MM.1S (cell line): ENCODE measurements around the gene SLC41A2.

Source experiments
- DNase-seq: peaks from one replicate; pipeline ENCODE4 v3.0.0-alpha.2; 2015
- H2AFZ ChIP-seq: fragments of 300-600 bp; sonication (generic); 2 replicates; pipeline ENCODE4 v1.6.0; 2016; ENCODE audit warnings: antibody characterized with exemption, low read length
- H3F3A ChIP-seq: fragments of 300-600 bp; sonication (generic); 2 replicates; pipeline ENCODE4 v1.6.1; 2016; ENCODE audit warnings: mild to moderate bottlenecking, antibody characterized with exemption, low read length, moderate library complexity, mixed read lengths; ENCODE audit not compliant: insufficient read depth
- H3K27ac ChIP-seq: fragments of 300-600 bp; sonication (generic); 2 replicates; pipeline ENCODE4 v1.5.1; 2016; ENCODE audit warnings: mild to moderate bottlenecking, low read length
- H3K27me3 ChIP-seq: fragments of 300-600 bp; sonication (generic); replicated peaks from 2 replicates; pipeline ENCODE4 v1.6.0; 2016; ENCODE audit warnings: low read length; ENCODE audit not compliant: insufficient read depth
- H3K36me3 ChIP-seq: fragments of 300-600 bp; sonication (generic); replicated peaks from 2 replicates; pipeline ENCODE4 v1.6.1; 2016; ENCODE audit warnings: mild to moderate bottlenecking, low read length, mixed read lengths; ENCODE audit not compliant: insufficient read depth
- H3K4me1 ChIP-seq: fragments of 300-600 bp; sonication (generic); 2 replicates; pipeline ENCODE4 v1.6.1; 2016; ENCODE audit warnings: low read length, mixed read lengths
- H3K4me2 ChIP-seq: fragments of 300-600 bp; sonication (generic); 2 replicates; pipeline ENCODE4 v1.6.0; 2016; ENCODE audit warnings: low read depth, low read length
- H3K4me3 ChIP-seq: fragments of 300-600 bp; sonication (generic); 2 replicates; pipeline ENCODE4 v1.5.1; 2016; ENCODE audit warnings: low read length, mixed read lengths
- H3K79me2 ChIP-seq: fragments of 300-600 bp; sonication (generic); 2 replicates; pipeline ENCODE4 v1.6.1; 2016; ENCODE audit warnings: mixed run types, low read length, mixed read lengths
- H3K9ac ChIP-seq: fragments of 300-600 bp; sonication (generic); 2 replicates; pipeline ENCODE4 v1.6.1; 2016; ENCODE audit warnings: low read length, mixed read lengths
- H3K9me2 ChIP-seq: fragments of 300-600 bp; sonication (generic); replicated peaks from 2 replicates; pipeline ENCODE4 v1.6.1; 2016; ENCODE audit warnings: mild to moderate bottlenecking, low read length, mixed read lengths; ENCODE audit not compliant: insufficient read depth
- H3K9me3 ChIP-seq: fragments of 300-600 bp; sonication (generic); replicated peaks from 2 replicates; pipeline ENCODE4 v1.6.1; 2016; ENCODE audit warnings: mild to moderate bottlenecking, low read length, mixed read lengths; ENCODE audit not compliant: insufficient read depth
- H4K20me1 ChIP-seq: fragments of 300-600 bp; sonication (generic); 2 replicates; pipeline ENCODE4 v1.6.1; 2016; ENCODE audit warnings: mild to moderate bottlenecking, low read length, moderate library complexity, mixed read lengths; ENCODE audit not compliant: insufficient read depth
- CTCF ChIP-seq: fragments of 300-600 bp; sonication (generic); IDR thresholded peaks from 2 replicates; pipeline ENCODE4 v1.5.1; 2016; ENCODE audit warnings: antibody characterized with exemption, low read length, mixed read lengths
- EZH2 ChIP-seq: fragments of 300-600 bp; sonication (generic); optimal IDR thresholded peaks from 2 replicates; pipeline ENCODE3; 2017; ENCODE audit warnings: low read depth, mild to moderate bottlenecking, antibody characterized with exemption, low read length, mixed read lengths
- EZH2phosphoT487 ChIP-seq: fragments of 300-600 bp; sonication (generic); IDR thresholded peaks from 2 replicates; pipeline ENCODE4 v1.6.1; 2018; ENCODE audit warnings: antibody characterized with exemption, low read length

Gene SLC41A2

GRCh38 chr12:104998423-104999346, 40.6 kb upstream of the SLC41A2 start:
- H2AFZ ChIP-seq: no peak overlapping the region
- TF ChIP-seq EZH2phosphoT487 (no peak), CTCF (no peak), EZH2 (no peak)
- peak; percentile 71 for DNase-seq
- peaks cover 8% of the 10 kb centered on the region for H3K79me2 ChIP-seq
- peaks cover 24% of the 10 kb centered on the region for H3K4me1 ChIP-seq
- H3K4me2 ChIP-seq: 0 out of 2 replicates have a peak overlapping the region, but pooled peaks have one; percentile 20
- no peaks in the 10 kb centered on the region for H3K9me2 ChIP-seq
- H3K27ac ChIP-seq: peak overlapping the region; percentile 15; the same call in 1 of the 2 replicates
- peaks cover 22% of the 10 kb centered on the region for H3K36me3 ChIP-seq
- no peak overlapping the region for H3K9ac ChIP-seq
- no peaks in the 10 kb centered on the region for H3K27me3 ChIP-seq
- no peaks in the 10 kb centered on the region for H3K9me3 ChIP-seq
- H3F3A ChIP-seq: no peaks in the 10 kb centered on the region
- no peaks in the 10 kb centered on the region for H4K20me1 ChIP-seq
- H3K4me3 ChIP-seq: no peak overlapping the region

- H3K9me3 ChIP-seq: no peaks in the 10 kb centered on the region
- no peak overlapping the region for H2AFZ ChIP-seq
- H3K27ac ChIP-seq: no peak overlapping the region
- DNase-seq: no peak
- no peaks in the 10 kb centered on the region for H4K20me1 ChIP-seq
- no peak overlapping the region for H3K4me3 ChIP-seq
- no peak overlapping the region for H3K4me2 ChIP-seq
- peaks cover 14% of the 10 kb centered on the region for H3K36me3 ChIP-seq
- no peaks in the 10 kb centered on the region for H3K27me3 ChIP-seq
- peaks cover 35% of the 10 kb centered on the region for H3K4me1 ChIP-seq
- peaks cover 8% of the 10 kb centered on the region; the same call in 1 of the 2 replicates for H3F3A ChIP-seq
- H3K9ac ChIP-seq: no peak overlapping the region
- peaks cover 15% of the 10 kb centered on the region for H3K79me2 ChIP-seq
- no peak for TF ChIP-seq EZH2phosphoT487
- TF ChIP-seq EZH2: no peak
- no peak for TF ChIP-seq CTCF
- no peaks in the 10 kb centered on the region for H3K9me2 ChIP-seq
Measured at GRCh38 chr12:104997541-104997940, 39.5 kb upstream of the SLC41A2 start.

GRCh38 chr12:104994336-104994735, 36.2 kb upstream of the SLC41A2 start:
- no peak overlapping the region for H3K4me2 ChIP-seq

More at GRCh38 chr12:104994336-104994735, 36.2 kb upstream of the SLC41A2 start:
- no peaks in the 10 kb centered on the region for H3K27me3 ChIP-seq
- no peak overlapping the region for H3K9ac ChIP-seq
- H2AFZ ChIP-seq: no peak overlapping the region
- H3K9me2 ChIP-seq: no peaks in the 10 kb centered on the region
- H3K79me2 ChIP-seq: peaks cover 37% of the 10 kb centered on the region
- DNase-seq: no peak
- peaks cover 23% of the 10 kb centered on the region for H3F3A ChIP-seq
- peaks cover 14% of the 10 kb centered on the region for H3K36me3 ChIP-seq
- H4K20me1 ChIP-seq: no peaks in the 10 kb centered on the region
- no peak overlapping the region for H3K4me3 ChIP-seq
- no peak overlapping the region for H3K27ac ChIP-seq
- H3K4me1 ChIP-seq: peaks cover 57% of the 10 kb centered on the region
- no peaks in the 10 kb centered on the region for H3K9me3 ChIP-seq
- TF ChIP-seq EZH2phosphoT487 (no peak), CTCF (no peak), EZH2 (no peak)
